Measurements from ENCODE around the gene SH2D2A. TPM values are rescaled to one million over a fixed set of nuclear protein-coding genes. Genes with fewer than 3 reads are reported as not detected.
"Not testable (repeated sequence)": the region's sequence is repeated elsewhere in the genome, so short reads cannot be mapped to it uniquely, and the experiment has no call there.

Gene SH2D2A
- total RNA-seq, 1 experiment from 2014 or later, result not detected

DNA sequence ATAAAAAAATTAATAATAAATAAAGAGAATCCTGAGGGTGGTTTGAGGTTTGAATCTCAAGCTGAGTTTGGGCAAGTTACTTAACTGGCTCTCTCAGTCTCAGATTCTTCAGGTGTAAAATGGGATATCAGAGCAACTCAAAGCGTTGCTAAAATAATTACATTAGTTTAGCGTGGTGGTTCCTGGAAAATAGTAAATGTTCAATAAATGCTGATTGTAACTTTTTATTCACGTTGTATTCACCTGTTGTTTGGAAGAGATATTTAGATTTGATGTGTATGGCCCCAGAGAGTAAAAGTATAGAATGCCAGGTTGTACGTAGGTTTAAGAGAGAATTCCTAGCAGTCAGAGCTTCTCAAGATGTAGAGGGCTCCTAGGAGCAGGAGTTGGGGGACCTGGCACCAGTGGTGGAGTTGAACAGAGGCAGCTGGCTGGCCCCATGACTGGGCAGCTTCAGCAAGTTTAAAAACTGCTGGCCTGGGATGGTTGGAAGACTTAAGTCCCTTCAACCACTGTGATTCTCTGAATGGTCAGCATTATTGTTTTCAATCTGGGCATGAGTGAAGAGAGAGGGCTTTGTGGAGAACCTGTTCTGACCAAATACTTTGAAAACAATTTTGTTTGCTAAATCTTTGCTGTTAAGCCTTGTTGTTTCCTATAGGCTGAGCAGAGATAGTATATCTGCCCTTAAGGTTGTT, 26.9 kb downstream of the SH2D2A start:
- no peak for DNase-seq (ENCODE audit: low read depth)
- in situ Hi-C loops (cut with HindIII; ENCODE audit: low pct_unique_long_range_greater_than_20kb, low sequenced_read_pairs), result no loop called here

DNA sequence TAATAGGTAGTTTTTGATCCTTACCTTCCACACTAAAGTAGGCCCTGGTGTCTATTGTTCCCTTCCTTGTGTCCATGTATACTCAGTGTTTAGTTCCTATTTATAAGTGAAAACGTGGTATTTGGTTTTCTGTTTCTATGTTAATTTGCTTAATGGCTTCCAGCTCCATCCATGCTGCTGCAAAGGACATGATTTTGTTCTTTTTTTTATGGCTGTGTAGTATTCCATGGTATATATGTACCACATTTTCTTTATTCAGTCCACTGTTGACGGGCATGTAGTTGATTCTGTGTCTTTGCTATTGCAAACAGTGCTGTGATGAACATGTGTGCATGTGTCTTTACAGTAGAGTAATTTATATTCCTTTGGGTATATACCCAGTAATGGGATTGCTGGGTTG, 28.5 kb downstream of the SH2D2A start:
- in situ Hi-C loops (cut with HindIII; ENCODE audit: low pct_unique_long_range_greater_than_20kb, low sequenced_read_pairs), result no loop called here
- no peak for DNase-seq (ENCODE audit: low read depth)

DNA sequence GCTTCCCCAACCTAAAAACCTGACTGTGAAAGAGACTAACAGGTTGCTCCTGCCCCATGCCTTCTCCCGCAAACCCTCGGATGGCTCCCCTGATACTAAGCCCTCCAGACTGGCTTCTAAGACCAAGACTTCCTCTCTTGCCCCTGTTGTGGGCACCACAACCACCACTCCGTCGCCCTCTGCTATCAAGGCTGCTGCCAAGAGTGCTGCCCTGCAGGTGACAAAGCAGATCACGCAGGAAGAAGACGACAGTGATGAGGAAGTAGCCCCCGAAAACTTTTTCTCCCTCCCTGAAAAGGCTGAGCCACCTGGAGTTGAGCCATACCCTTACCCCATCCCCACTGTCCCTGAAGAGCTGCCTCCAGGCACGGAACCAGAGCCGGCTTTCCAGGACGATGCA, 30.0 kb downstream of the SH2D2A start:
- DNase-seq (ENCODE audit: low read depth), result no peak
- in situ Hi-C loops (cut with HindIII; ENCODE audit: low pct_unique_long_range_greater_than_20kb, low sequenced_read_pairs), result no loop called here

DNA sequence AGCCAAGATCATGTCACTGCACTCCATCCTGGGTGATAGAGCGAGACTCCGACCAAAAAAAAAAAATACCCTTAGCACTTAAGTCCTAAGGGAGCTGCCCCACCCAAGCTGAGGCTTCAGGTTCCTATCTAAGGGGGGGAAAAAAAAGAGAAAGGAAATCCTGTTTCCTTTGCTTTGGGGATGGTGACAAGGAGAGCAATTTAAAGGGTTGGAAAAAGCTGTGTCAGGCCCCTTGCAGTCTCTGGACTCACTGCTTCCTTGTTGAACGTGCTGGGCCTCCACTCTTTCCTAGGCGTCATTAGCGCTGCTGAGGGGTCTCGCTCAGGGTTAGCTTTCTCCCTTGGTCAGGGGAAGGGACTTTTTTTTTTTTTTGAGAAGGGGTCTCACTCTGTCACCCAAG, 31.2 kb downstream of the SH2D2A start:
- DNase-seq (ENCODE audit: low read depth), result no peak
- in situ Hi-C loops (cut with HindIII; ENCODE audit: low pct_unique_long_range_greater_than_20kb, low sequenced_read_pairs), result no loop called here

DNA sequence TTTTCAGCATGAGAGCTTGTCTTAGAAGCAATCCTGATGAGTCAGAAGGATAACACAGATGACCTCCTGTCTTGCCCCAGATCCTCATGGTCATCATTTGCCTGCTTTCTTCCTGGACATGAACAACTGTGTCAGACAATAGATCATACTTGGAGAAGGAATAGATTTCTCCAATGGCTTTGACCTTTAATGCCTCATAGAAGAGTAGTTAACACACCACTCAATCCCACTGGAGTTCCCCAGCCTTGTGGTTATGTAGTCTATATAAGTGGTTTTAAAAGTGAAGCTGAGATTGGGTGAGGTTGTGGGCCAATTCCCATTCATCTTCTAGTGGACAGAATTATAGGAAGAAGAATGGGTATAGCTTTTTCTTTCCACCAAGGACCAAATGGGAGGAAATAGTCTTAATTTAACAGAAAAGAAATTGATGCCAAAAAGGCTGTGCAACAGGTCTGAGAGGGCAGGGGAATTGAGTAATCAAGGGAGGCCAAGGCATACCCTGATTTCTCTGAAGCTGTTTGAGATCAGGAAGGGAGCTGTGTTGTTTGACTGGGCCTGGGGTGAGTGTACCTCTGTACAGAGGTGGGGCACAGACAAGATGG, 35.0 kb downstream of the SH2D2A start:
- DNase-seq (ENCODE audit: low read depth), result peak; percentile 66
- in situ Hi-C loops (cut with HindIII; ENCODE audit: low pct_unique_long_range_greater_than_20kb, low sequenced_read_pairs), result no loop called here

DNA sequence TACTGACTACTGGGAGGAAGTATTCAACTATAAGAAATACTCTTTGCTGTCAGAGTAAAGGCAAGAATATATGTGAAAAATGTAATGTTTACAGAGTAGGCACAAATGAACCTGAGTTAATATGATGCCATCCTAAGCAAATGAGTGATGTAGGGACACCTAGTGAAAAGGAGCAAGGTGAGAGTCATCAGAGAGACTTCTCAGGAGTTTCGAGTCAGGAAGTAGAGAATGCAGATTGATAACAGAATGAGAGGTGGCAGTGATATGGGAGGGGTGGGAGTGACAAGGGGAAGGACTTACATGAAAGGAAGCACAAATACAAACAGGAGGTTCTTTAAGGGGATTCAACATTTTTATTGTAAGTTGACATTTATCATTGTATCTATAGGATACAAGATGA, 39.1 kb downstream of the SH2D2A start:
- in situ Hi-C loops (cut with HindIII; ENCODE audit: low pct_unique_long_range_greater_than_20kb, low sequenced_read_pairs), result no loop called here
- DNase-seq (ENCODE audit: low read depth), result no peak

DNA sequence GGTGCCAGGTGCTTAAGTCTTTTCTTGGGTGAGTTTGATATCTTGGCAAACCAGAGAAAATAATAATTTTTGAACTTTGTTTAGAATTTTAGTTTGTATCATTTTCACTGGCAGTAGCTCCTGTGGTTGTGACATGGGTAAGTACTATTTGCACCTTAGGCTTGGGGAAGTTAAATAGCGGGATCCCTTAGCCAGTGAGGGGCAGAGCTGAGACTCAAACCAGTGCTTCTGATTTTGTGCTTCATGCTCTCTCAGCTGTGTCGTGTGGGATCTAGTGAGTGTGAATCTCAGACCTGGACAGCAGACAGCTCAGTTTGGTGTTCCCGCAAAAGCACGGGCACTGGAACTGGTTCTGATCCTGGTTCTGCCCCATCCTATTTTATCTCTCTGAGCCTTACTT, 39.7 kb downstream of the SH2D2A start:
- DNase-seq (ENCODE audit: low read depth), result no peak
- in situ Hi-C loops (cut with HindIII; ENCODE audit: low pct_unique_long_range_greater_than_20kb, low sequenced_read_pairs), result no loop called here

DNA sequence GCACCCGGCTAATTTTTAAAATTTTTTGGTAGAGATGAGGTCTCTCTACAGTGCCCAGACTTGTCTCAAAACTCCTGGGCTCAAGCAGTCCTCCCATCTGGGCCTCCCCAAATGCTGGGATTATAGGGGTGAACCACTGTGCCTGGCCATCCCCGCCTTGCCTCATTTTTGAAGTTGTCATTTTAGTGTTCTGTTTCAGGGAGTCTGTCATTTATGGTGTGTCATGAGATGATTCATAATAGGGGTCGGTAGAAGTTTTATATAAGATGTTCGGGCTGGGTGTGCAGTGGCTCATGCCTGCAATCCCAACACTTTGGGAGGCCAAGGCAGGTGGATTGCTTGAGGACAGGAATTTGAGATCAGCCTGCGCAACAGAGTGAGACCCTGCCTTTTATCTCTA, 40.8 kb downstream of the SH2D2A start:
- DNase-seq (ENCODE audit: low read depth), result no peak
- in situ Hi-C loops (cut with HindIII; ENCODE audit: low pct_unique_long_range_greater_than_20kb, low sequenced_read_pairs), result no loop called here

DNA sequence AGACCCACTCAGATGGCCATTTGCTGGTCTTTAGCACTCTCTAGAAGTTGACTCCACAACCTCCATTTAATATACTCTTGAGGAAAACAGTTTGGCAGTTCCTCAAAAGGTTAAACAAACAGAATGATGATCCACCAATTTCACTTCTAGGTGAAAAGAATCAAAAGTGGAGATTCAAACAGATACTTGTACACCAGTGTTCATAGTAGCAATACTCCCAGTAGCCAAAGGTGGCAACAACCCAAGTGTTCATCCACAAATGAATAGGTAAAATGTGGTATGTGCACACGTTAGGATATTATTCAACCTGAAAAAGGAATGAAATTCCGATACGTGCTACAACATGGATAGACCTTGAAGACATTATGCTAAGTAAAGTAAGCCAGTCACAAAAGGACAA, 43.0 kb downstream of the SH2D2A start:
- no peak for DNase-seq (ENCODE audit: low read depth)
- in situ Hi-C loops (cut with HindIII; ENCODE audit: low pct_unique_long_range_greater_than_20kb, low sequenced_read_pairs), result no loop called here

DNA sequence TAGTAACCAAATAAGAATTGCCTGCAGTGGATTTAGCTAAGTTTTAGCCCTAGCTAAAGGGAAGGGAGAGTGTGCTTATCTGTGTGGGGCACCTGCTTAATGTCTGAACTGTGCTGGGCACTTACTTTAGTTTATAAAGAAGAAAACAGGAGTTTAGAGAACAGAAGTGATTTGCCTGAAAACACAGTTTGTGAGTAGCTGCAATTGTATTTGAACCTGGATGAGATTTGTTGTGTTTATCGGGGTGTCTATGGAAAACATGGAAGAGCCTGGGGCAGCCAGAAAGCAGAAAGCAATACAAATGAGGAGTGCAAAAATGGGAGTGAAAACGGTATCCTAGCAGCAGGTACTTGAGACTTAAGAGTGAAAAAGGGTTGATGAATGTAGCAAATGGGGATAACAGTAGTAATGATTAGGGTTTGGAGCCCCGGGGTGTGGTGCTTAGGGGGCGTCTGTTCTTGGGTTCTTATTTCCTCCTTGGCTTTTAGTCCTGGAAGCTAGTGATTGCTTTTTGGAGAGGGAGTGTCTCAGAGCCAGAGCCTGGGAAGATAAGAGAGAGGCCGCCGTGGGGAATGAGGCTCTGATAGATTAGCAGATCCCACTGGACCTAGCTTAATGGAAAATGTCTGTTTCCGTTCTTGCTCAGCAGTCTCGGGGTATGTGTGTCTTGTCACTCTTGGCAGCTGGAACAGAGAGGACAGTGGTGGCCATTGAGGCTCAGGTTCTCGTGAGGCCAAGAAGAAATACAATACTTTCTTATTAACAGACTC, 43.7 kb downstream of the SH2D2A start:
- in situ Hi-C loops (cut with HindIII; ENCODE audit: low pct_unique_long_range_greater_than_20kb, low sequenced_read_pairs), result no loop called here
- no peak for DNase-seq (ENCODE audit: low read depth)

DNA sequence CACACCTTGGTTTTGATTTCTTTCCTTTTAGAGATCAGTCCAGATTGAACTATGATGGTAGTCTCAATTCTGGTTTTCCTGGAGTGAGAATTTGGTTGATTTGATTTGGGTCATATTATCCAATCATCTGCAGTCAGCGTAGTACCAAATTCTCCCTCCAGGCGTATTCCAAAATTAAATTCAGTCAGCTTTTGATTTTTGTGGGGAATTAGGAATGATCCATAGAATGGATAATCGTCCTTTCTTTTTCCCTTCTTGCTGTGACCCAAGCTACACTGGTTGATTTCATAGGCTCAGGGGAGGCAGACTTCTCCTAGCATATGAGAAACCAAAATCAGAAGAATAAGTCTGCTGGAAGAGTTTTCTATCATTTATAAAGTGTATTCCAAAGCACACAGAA, 44.4 kb downstream of the SH2D2A start:
- DNase-seq (ENCODE audit: low read depth), result no peak
- in situ Hi-C loops (cut with HindIII; ENCODE audit: low pct_unique_long_range_greater_than_20kb, low sequenced_read_pairs), result no loop called here

DNA sequence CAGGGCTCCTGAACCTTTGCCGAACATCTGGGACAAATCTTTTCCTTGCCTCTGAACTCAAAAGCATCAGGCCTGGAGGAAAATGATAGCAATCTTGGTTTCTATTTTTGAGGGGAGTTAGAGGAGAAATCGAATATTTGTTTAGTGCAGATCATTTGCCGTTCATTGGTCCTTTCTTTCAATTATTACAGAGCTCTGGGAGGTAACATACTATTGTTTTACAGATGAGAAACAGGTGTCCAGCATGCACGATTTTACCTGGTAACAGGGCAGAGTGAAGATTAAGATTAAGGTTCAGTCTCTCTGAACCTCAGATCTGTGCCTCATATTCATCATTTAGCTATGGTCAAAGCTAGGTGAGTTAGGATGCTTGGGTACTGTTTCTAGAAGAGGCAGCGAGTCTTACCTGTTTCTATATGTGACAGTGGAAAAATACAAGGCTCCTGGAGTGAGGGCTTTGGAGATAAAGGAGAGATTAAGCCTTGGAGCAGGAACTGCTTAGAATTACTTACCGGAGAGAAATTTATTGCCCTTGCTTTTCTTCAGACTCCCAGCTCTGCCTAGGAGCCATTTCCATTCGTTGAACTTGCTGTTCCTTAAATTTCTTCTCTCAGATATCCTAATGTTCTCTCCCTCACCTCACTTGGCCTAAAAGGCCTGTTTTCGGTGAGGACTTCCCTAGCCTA, 47.9 kb downstream of the SH2D2A start:
- in situ Hi-C loops (cut with HindIII; ENCODE audit: low pct_unique_long_range_greater_than_20kb, low sequenced_read_pairs), result no loop called here

DNA sequence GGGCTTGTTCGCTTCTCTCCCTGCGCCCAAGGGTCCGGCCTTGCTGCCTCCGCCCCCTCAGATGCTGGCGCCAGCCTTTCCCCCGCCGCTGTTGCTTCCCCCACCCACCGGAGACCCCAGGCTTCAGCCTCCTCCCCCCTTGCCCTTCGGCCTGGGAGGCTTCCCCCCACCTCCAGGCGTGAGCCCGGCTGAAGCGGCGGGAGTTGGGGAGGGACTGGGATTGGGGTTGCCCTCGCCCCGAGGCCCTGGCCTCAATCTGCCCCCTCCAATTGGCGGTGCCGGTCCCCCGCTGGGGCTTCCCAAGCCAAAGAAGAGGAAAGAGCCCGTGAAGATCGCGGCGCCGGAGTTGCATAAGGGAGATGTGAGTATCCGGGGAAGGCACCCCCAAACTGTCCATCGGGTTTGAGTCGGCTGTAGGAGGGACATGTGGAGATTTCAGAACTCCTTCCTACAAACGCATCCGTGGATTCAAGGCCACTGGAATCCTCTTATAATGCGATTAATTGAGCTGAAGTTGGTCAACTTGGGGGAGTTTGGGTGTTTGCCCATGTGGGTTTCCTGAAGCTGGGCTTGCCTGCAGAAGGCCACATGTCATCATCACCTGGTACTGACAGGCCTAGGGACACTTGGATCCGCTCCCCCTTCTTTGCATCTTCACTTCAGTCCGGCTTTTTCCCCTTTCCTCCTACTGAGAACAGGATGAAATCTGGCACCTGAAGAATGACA, 48.6 kb downstream of the SH2D2A start:
- DNase-seq (ENCODE audit: low read depth), result no peak
- in situ Hi-C loops (cut with HindIII; ENCODE audit: low pct_unique_long_range_greater_than_20kb, low sequenced_read_pairs), result no loop called here

More for the DNA sequence above, 47.9 kb downstream of the SH2D2A start:
- no peak for DNase-seq (ENCODE audit: low read depth)

DNA sequence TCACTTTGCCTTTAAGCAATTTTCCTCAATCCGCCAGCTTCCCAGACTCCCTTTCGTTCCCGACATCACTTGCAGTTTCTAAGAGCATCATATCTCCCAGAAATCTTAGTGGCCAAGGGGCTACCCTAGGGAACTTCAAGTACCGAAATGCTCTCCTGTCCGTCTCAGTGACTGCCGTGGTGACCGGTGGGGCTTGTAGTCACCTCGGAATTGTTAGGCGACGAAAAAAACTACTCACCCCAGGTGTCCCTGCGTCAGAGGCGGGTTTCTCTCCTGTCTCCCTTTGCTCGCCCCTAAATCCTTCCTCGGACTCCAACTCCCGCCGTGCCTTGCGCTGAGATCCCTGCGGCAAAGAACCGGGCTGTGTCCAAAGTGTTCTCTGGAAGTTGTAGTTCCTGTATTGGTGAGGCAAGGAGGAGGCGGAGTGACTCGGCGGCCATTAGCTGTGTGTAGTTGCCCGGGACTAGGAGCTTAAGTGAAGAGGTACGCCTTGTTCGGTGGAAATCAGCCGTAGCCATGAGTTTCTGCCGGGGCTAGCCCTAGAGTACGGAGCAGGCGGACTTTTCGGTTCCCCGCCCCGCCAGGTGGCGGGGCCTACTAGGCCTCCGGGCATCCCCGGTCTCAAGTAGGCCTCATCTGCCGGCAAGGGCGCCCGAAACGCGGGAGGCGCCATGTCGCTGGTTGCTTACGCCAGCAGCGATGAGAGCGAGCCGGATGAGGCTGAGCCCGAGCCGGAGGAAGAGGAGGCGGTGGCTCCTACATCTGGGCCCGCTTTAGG, 49.4 kb downstream of the SH2D2A start, which contains the start of gene PRCC:
PRCC (plus strand) TSS at position 435 of the 778 bp plus-strand sequence; CDS start at position 672, 237 bp downstream.
- in situ Hi-C loops (cut with HindIII; ENCODE audit: low pct_unique_long_range_greater_than_20kb, low sequenced_read_pairs), result no loop called here
- peak; percentile 100 for DNase-seq (ENCODE audit: low read depth)

DNA sequence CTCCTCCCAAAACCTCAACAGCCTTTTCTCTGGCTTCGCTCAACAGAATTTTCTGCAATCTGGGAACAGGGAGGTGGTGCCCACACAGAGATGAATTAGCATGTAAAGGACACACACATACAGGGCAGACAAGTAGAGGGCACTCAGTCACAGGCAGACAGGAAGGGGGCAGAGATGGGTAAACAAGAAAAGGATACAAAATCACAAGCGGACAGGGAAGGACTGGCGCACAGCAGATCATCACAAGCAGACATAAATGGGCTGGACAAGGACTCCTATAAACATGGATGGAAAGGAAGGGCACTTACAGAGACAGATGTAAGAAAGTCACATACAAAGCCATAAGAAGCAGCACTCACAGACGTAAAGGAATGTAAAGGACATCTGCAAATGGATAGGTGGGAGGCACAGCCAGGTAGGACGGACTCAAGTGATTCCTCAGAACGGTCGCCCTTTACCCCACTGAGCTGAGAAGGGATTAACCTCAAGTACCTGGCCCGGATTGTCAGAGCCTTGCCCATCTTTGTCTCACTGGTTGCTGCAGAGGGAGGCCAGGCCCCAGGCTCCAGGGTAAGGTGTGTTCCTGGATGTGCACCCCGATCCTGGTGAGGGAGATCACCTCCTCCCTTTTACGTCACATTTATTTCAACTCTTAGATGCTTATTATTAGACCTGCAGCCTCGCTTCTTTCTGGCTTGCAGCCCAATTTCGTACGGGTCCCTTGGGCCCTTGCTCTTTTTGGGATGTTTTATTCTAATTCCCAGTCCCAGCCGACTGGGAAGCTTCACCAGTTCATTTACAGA, 50.1 kb downstream of the SH2D2A start:
- peak; percentile 35 for DNase-seq (ENCODE audit: low read depth)
- in situ Hi-C loops (cut with HindIII; ENCODE audit: low pct_unique_long_range_greater_than_20kb, low sequenced_read_pairs), result no loop called here

DNA sequence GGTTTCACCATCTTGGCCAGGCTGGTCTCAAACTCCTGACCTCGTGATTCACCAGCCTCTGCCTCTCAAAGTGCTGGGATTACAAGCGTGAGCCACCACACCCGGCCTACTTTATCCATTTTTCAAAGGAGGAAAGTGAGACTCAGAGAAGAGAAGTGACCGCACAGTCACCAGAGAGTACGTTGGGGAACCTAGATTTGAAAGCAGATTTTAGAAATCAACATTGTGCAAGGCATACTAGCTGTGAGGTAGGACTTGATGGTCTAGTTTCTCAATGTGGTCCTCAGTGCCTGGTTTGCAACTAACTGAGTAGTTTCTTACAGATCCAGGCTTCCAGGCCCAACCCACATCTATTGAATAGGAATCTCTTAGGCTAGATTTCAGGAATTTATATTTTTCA, 51.0 kb downstream of the SH2D2A start:
- no peak for DNase-seq (ENCODE audit: low read depth)
- in situ Hi-C loops (cut with HindIII; ENCODE audit: low pct_unique_long_range_greater_than_20kb, low sequenced_read_pairs), result no loop called here

DNA sequence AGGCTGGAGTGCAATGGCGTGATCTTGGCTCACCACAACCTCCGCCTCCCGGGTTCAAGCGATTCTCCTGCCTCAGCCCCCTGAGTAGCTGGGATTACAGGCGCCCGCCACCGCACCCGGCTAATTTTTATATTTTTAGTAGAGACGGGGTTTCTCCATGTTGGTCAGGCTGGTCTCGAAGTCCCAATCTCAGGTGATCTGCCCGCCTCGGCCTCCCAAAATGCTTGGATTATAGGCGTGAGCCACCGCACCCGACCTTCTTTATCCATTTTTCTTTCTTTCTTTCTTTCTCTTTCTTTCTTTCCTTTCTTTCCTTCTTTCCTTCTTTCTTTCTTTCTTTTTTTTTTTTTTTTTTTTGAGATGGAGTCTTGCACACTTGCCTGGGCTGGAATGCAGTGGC, 51.5 kb downstream of the SH2D2A start:
- DNase-seq (ENCODE audit: low read depth); in situ Hi-C loops (cut with HindIII; ENCODE audit: low pct_unique_long_range_greater_than_20kb, low sequenced_read_pairs): not testable (repeated sequence)
